GM18526 (cell line): ENCODE data around the gene NGFR.

Experiments used
- POLR2A ChIP-seq: IDR thresholded peaks from 3 replicates; pipeline ENCODE4 v1.6.1; 2011; ENCODE audit not compliant: insufficient read length; ENCODE audit errors: extremely low read depth

Gene NGFR

GRCh38 chr17:49519781-49520180, 24.7 kb downstream of the NGFR start:
- TF ChIP-seq POLR2A: no peak

- no peak for TF ChIP-seq POLR2A
Measured at GRCh38 chr17:49520386-49521087, 25.4 kb downstream of the NGFR start.

- TF ChIP-seq POLR2A: no peak
Measured at GRCh38 chr17:49521088-49521450, 26.0 kb downstream of the NGFR start.

GRCh38 chr17:49521471-49522356, 26.6 kb downstream of the NGFR start:
- no peak for TF ChIP-seq POLR2A

- TF ChIP-seq POLR2A: no peak
Measured at GRCh38 chr17:49522357-49522890, 27.3 kb downstream of the NGFR start.

GRCh38 chr17:49523196-49523595, 28.1 kb downstream of the NGFR start:
- no peak for TF ChIP-seq POLR2A

GRCh38 chr17:49523706-49524472, 28.8 kb downstream of the NGFR start:
- TF ChIP-seq POLR2A: no peak

- TF ChIP-seq POLR2A: no peak
Measured at GRCh38 chr17:49524473-49525359, 29.6 kb downstream of the NGFR start.

GRCh38 chr17:49525831-49526741, 31.0 kb downstream of the NGFR start:
- no peak for TF ChIP-seq POLR2A

GRCh38 chr17:49527927-49528651, 33.0 kb downstream of the NGFR start:
- TF ChIP-seq POLR2A: no peak

- no peak for TF ChIP-seq POLR2A
Measured at GRCh38 chr17:49528966-49529365, 33.9 kb downstream of the NGFR start.

GRCh38 chr17:49530118-49530517, 35.0 kb downstream of the NGFR start:
- TF ChIP-seq POLR2A: no peak

GRCh38 chr17:49543860-49544259, 48.8 kb downstream of the NGFR start:
- TF ChIP-seq POLR2A: no peak
